GM19452 (cell line): ENCODE data around the gene ABR.
"Not testable (repeated sequence)": the region's sequence is repeated elsewhere in the genome, so short reads cannot be mapped to it uniquely, and the experiment has no call there.

Source experiments
- ATAC-seq: cut with Tn5 transposase; IDR thresholded peaks from one replicate; pipeline ENCODE4 v1.9.1; 2021; ENCODE audit not compliant: unreplicated experiment

Gene ABR

DNA sequence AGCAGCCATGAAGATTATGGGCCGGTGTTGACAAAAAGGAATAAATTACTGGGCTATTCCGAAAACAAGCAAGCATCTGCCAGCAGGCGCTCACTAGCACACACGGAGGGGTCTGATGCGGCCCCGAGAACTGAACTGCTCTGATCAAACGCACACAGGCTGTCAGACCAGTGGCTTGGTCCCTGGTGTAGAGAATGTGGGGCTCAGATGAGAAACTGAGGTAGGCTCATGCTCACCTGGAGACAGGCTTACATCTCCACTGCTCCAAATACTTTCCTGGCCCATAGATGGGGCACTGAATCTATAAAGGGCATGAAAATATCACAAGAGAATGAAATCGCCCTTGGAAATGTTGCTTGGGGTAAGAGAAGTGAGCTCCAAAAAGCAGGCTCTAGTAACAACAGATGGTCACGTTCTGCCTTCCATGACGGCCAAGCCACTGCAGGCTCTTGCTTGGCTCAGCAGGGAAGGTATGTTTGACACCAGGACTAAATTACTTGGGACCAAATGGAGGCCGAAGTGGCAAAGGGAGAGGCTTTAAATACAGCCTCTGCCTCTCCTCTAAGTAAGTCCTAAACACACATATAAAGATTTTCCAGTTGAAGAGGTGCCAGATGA is 5.4 kb downstream of the ABR start:
- no peak for ATAC-seq

DNA sequence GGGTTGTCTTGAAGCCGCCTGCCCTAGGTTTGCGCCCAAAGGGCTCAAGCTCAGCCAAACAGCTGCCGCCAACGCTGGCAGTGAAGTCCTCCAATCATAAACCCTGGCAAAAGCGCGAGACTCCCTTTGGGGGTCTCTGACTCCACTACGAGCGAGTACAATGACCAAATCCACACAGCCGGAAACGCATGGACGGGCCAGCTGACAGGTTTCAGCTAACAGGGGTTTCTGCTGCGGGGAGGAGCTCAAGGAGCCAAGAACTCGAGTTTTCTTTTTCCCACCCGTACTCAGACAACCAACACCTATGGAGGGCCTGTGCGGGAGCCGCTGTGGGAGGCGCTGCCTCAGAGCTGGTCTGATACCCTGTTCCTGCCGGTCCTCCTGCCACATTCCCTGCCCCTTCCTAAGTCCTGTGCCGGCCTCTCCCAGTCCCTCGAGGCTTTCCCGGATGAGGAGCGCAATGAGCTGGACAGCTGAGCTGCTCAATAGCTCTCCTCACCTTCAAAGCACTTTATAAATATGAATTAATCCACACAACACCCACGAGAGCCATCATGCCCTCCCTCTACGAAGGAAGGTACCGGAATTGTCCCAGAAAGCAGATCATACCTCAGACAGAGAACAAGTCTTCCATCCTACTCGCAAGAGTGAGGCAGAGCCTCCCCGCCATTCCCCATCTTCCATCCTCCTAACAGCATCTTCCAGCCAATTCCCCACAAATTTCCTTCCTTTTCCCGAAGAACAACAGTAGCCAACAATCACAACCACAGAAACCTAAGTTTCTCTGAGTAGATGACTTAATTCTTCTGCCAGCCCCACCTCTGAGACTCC is 6.1 kb downstream of the ABR start:
- ATAC-seq, result no peak

DNA sequence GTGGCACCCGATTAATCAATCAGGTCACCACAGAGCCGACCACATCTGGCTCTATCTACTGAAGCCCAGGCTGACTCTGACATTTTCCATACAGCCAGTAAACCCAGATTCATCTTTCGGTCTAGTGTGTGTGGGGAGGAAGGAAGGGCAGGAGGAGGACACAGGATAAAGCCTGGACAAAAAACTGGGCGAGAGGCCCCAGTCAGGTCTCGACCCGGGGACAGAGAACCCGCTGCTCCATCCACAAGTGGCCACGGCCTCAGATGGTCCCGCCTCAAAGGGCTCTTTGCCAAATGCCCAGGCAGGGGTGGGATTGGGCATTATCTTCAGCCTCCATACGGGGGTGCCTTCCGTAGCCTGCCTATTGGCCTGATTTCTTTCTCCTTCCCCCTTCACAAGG is 7.8 kb downstream of the ABR start:
- ATAC-seq, result no peak

DNA sequence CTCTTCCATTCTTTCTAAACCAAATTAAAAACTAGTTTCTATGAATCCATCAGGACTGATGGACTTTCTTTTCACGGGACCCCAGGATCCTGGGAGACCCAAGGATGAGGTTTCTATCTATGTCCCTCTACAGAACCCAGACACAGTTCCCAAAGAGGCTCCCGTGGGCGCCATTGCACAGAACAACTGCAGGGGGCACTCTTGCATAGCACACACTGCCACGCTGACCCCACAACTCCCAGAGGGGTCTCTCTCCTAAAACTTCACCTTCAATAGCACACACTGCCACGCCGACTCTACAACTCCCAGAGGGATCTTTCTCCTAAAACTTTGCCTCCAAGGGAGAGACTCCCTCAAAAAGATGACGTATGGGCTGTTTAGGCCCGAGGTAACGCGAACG is 9.0 kb downstream of the ABR start:
- ATAC-seq, result no peak

DNA sequence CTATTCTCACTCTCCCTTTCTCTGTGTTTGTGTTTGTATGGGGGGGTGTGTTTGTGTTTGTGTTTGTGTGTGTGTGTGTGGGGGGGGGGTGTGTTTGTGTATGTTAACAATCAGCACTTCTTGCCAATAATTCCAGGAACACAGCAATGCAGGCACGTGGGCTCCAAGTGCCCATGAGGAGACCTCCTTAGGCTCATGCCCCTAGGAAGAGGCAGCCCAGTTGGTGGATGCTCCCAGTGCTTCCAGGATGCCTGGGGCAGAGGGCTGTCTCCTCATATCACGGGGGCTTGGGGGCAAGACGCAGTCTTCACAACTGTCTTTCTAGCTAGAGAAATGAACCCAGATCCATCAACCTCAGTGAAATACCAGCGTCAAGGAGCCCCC is 9.9 kb downstream of the ABR start:
- ATAC-seq, result no peak

DNA sequence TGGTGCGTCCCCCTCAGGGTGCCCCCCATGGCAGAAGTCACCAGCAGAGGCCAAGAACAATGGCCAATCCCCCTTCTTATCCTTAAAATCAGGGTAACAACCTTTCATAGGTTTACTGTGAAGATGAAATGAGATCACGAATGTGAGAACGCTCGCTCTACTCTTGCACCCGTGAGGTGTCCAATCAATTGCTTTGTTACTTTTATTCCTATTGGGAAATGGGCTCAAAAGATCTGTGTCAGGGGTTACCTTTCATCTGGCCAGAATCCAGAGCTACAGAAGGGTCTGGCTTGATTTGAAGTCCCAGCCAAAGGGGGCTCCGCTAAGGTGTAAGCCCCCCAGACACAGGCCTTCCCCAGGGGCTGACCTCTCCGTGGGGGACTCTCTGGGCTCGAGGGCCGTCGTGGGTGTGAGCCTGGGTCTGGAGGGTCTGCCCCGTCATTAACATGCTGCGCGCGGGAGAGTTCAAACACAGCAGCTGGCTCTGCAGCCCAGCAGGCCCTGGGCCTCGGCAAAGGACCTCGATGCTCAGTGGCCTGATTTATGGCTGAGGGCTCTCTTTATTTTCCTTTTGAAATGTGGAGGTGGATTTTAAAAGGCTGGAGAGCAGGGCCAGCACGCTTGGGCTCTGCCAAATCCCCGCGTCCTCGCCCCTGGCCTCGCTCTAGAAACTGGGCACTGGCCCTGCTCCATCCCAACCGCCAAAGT is 10.4 kb downstream of the ABR start:
- ATAC-seq, result no peak

DNA sequence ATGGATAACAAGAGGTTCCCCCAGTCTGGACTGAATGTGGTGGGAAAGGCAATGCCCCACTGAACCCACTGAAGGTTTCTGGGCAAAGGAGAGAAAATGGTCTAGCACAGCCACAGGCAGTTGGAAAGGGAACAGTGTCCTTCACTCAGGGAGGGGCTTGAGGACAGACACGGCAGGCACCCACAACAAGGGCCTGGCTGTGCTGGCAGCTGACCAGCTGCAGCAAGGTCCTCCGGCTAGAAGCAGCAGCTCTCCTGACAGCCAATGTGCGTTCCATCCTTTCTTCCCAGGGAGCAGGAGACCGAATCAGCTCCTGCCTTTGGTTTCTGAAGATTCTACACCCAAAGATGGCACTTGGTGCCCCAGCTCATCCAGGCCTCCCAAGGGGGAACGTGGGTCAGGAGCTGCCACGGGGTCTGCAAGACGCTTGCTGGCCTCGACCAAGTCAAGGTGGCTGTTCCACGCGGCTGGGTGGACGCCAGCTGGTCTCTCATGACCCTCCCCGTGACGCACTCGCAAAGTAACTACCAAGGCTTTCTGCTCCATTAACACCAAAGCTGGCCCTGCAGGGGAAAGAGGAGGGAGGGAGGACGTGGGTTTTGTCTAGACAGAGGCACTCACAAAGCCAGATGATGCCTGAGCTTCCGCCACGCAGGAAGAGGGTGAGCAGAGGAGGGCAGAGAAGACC is 11.1 kb downstream of the ABR start:
- no peak for ATAC-seq

DNA sequence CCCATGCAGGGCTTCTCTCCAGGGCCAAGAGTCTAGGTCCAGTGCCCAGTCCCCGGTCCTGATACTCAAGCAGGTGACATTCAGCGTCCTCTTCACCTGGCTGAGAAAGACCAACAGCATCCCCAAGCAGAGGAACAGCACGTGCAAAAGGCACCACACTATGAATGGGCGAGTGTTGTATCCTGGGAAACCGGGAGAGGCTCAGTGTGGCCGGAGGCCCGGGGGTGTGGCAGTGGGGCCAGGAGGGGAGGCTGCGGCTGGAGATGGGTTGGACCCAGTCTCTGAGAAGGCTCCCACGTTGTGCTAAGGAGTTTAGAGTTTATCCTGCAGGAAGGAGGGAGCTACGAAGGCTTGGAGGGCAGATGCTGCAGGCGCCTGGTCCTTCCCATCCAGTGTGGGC is 13.5 kb downstream of the ABR start:
- no peak for ATAC-seq

DNA sequence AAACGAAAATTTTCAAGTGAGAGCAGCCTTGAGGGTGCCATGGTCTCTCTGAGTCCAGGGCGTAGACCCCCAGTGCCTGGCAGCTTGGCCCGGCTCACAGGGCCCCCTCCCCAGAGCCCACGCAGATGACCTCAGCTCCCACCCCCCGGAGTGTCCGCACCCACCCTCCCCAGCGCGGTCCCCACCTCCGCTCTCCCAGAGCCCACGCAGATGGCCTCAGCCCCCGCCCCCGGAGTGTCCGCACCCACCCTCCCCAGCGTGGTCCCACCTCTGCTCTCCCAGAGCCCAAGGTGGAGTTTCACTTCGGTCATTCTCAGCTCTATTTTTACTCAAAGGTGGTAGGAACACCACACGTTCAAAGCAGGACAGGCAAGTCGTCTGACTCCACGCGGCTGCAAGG is 13.9 kb downstream of the ABR start:
- no peak for ATAC-seq

DNA sequence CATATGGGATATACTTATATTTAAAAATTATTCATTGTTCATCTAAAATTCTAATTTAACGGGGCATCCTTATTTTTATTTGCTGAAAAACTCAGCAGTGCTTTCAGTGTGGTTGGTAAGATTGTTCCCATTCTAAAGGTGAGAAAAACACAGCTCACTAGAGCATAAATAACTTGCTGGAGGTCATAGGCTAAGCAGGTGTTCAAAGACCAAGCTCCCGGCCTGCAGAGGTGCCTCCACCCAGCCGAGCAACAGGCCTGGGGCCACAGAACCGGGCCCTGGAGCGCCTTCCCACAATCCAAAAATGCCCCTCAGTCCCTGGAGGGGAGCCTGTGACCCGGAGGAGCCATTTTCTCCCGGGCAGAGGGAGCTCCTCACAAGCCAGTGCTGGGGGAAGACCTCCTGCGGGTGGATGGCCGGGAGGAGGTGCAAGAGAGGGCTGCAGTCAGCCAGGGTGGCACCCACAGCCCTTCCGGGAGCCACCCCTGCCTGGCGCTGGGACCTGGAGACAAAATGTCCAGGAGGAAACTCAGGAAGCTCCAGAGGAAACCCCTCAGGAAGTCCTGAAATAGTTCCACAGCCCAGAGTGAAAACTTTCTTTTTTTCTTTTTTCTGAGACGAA is 14.7 kb downstream of the ABR start:
- ATAC-seq, result no peak

DNA sequence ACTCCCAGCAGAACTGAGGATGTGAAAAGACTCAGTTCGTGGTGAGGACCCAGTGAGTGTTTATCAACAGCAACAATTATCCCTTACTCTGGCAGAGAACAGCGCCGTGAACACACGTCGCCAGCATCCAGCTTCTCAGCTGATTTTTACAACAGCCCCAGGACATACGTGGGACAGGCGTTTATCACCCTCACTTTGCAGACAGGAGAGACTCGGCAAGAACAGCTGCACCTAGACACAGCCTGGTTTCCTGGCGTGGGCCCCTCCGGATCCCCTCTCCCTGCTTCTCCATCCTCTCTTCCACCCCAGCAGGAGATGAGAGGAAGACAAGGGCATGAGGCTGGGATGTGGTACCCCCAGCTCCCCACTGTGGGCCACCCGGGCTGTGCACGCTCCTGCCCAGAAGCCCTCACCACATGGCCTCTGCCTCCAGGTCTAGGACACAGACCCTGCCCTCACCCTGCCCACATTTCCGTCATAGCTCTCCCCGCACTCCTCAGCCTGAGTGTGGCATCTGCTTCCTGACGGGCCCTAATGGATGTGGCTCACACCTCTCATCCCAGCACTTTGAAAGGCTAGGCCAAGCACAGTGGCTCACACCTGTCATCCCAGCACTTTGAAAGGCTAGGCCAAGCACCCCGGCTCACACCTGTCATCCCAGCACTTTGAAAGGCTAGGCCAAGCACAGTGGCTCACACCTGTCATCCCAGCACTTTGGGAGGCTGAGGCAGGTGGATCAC is 17.5 kb downstream of the ABR start:
- ATAC-seq, result no peak

DNA sequence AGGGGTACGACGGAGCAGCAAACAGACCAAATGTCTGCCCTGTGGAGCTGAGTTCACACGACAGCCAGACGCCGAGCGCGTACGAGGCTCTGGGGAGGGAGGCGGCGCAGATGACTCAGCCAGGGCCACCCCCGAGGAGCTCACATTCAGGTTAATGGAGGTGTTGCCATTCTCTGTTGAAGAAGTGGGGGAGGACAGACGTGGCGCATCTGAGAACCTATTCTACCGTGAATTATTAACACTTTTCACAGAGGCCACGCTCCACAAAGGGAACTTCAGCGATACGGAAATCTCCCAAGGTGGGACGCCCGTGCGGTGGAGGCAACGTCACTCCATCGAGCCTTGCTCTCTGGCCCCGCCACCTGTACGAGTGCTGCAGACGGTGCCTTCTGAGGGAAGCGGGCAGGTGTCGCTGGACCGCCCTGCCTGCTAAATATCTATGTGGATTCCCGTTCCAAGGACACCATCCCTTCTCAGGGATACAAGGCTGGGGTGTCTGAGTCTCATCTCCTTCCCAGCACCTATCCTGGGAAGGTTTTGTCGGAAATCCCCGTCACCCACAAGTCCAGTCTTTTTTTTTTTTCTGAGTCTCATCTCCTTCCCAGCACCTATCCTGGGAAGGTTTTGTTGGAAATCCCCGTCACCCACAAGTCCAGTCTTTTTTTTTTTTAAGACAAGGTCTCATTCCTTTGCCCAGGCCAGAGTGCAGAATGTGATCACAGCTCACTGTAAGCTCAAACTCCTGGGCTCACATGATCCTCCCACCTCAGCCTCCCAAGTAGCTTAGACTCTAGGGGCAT is 19.0 kb downstream of the ABR start:
- ATAC-seq, result no peak

DNA sequence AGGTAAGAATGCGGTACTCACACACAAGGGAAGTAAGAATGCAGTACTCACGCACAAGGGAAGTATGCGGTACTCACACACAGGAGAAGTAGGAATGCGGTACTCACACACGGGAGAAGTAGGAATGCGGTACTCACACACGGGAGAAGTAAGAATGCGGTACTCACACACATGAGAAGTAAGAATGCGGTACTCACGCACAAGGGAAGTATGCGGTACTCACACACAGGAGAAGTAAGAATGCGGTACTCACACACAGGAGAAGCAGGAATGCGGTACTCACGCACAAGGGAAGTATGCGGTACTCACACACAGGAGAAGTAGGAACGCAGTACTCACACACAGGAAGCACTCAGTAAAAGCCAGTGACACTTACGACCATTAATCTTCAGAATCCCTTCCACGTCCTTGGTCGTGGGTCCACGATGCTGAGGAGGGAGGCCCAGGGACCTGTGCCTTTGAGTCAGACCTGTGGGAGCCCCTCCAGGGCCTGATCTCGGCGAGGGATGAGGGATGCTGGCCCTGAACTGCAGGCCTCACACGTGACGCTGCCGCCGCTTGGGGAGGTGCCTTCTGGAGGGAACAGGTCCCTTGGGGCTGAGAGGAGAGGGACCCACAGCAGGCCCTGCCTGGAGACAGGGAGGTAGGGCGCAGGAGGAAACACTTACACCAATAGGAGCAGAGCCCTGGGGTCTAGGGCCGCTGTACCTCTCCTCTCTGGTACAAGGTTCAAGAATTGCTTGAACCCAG is 20.2 kb downstream of the ABR start:
- ATAC-seq, result no peak

DNA sequence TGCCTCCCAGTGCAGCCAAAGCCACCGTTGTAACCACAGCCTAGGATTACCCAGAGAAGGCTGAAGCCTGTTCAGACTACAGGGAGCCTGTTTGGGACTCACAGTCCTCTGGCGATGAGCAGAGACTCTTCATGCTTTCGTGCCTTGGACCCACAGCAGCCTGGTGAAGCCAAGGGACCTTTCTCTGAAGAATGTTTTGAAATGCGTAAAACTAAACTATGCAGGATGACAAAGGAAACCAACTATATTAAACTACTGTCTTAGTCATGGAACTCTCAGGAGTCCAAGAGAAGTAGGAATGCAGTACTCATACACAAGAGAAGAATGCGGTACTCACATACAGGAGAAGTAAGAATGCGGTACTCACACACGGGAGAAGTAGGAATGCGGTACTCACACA is 20.9 kb downstream of the ABR start:
- ATAC-seq, result no peak

DNA sequence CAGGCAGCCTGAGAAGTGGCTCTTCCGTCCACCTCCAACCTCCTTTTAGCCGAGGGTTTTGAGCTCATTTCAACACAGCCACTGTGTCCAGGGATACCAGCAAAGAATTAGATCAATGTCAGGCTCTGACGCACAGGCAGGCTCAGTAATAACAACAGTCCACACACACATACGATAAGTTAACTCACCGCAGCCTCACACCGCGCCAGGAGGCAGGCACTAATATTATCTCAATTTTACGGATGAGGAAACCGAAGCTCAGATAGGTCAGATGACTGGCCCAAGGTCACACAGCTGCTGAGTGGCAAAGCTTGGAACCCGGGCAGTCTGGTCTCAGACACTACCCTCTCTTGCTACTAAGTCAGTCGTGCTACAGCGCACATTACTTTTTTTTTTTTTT is 22.9 kb downstream of the ABR start:
- no peak for ATAC-seq

DNA sequence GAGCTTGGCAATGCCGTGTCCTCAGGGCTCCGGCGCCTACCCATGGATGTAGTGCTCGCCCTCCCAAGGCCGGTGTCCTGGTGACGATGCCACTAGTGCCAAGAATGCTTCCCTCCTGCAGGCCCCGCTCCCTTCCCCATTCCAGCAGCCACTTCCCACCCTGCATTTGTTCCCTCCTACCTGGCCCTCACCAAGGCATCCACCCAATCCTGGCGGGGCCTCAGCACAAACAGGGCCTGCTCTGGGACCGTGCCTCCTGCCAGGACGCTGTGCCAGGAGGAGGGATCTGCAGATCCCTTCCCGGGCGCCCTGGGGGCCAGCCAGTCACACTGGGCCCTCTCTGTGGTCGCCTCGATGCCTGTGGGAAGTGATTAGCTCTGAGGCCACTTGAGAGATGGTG is 25.1 kb downstream of the ABR start:
- no peak for ATAC-seq

DNA sequence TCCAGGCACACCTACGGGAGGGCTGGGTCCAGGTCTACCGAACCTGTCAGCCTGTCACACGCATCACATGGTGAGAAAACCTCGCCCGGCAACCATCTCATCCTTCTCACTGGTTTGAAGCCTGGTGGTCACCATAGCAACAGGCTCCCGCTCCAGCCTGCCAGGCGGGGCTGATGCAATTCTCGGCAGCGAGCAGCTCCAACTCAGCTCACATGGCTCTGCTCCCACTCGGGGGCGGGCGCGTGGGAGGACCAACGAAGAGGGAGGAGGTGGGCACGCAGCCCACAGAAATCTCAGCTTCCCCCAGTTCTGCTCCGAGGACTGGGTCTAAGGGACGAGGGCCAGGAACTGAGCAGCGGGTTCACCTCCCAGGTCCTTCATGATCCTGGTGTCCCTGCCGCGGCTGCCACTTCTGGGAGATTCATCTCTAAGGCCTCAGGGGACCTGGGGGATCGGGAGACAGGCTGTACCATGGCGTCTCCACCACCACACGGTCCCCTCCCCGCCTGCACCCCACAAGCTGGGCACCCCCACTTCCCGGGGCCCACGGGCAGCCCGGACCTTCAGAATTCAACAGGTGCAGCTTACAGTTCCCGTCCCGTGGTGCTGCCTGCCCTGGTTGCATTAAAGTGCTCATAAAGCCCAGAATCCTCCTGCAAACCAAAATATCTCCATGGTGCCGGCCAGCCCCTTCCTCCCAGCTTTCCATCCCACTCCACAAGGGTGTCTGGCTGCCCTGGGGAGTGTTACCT is 25.8 kb downstream of the ABR start:
- no peak for ATAC-seq

DNA sequence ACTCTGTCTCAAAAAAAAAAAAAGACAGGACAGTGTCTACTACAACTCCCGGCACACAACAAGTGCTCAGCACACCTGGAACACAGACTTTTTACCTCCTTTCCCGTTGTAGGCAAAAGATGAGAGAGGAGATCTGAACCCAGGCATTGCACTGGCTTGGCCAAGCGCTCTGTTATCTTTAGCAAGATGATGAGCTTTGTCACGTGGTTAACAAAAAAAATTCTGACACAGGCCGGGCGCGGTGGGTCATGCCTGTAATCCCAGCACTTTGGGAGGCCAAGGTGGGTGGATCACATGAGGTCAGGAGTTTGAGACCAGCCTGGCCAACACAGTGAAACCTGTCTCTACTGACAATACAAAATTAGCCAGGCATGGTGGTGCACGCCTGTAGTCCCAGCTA is 27.2 kb downstream of the ABR start:
- not testable (repeated sequence) for ATAC-seq
